ENCODE data around the gene TUBA3D. TPM values are rescaled to one million over a fixed set of nuclear protein-coding genes. Genes with fewer than 3 reads are reported as not detected.
"Not testable (repeated sequence)": the region's sequence is repeated elsewhere in the genome, so short reads cannot be mapped to it uniquely, and the experiment has no call there.

Gene TUBA3D
- total RNA-seq, 1 experiment from 2014 or later, result not detected

- not testable (repeated sequence) for H2AK5ac ChIP-seq (ENCODE audit: insufficient read length, low read length); H3K9ac ChIP-seq (ENCODE audit: extremely low read depth, insufficient read length, low read length); H3T11ph ChIP-seq (ENCODE audit: low read length); H2BK15ac ChIP-seq (ENCODE audit: low read depth, low read length); H3K9me3 Mint-ChIP-seq; H3K27ac ChIP-seq (ENCODE audit: insufficient read length, low read depth, low read length); H3K23me2 ChIP-seq (ENCODE audit: insufficient read length, low read depth, low read length, poor library complexity, severe bottlenecking); H3K56ac ChIP-seq (ENCODE audit: insufficient read length, low read depth, low read length); DNase-seq; H3K27ac Mint-ChIP-seq; H3K4me2 ChIP-seq (ENCODE audit: insufficient read depth, insufficient read length, low read length); H3K18ac ChIP-seq (ENCODE audit: insufficient read length, low read depth, low read length); H3K4me3 Mint-ChIP-seq; H3K27me3 ChIP-seq (ENCODE audit: insufficient read depth, low read length); H2BK20ac ChIP-seq (ENCODE audit: low read depth, low read length, poor library complexity, severe bottlenecking); H2BK120ac ChIP-seq (ENCODE audit: low read depth, low read length, poor library complexity, severe bottlenecking); H3K4me1 ChIP-seq (ENCODE audit: insufficient read depth, low read length); H3K14ac ChIP-seq (ENCODE audit: insufficient read depth, low read length); H3K9me3 ChIP-seq (ENCODE audit: control insufficient read depth, low read depth, low read length); H2AFZ ChIP-seq (ENCODE audit: low read length); H4K5ac ChIP-seq (ENCODE audit: insufficient read length, low read depth, low read length); H3K4ac ChIP-seq (ENCODE audit: low read depth, low read length); H3K79me2 ChIP-seq (ENCODE audit: insufficient read depth, low read length); H3K79me1 ChIP-seq (ENCODE audit: insufficient read depth, low read depth, low read length, poor library complexity, severe bottlenecking); H3K4me1 Mint-ChIP-seq; H3K23ac ChIP-seq (ENCODE audit: insufficient read length, low read depth, low read length); H3K36me3 Mint-ChIP-seq (ENCODE audit: insufficient read depth in 1 of 3, low read depth in 3 of 3); H4K20me1 ChIP-seq (ENCODE audit: control insufficient read depth, insufficient read depth, insufficient read length); H2BK5ac ChIP-seq (ENCODE audit: insufficient read length, low read length); H4K91ac ChIP-seq (ENCODE audit: insufficient read length, low read depth, low read length); H2BK12ac ChIP-seq (ENCODE audit: insufficient read length, low read depth, low read length); H4K8ac ChIP-seq (replicated peaks; ENCODE audit: insufficient read length, low read depth, low read length); H3K27me3 Mint-ChIP-seq (ENCODE audit: low read depth)
- no CpG with 5 or more reads among the region's 10 CpGs for WGBS (ENCODE audit: extremely low coverage, insufficient read length, low lambda C conversion rate)
These were observed 24.5 kb upstream of the TUBA3D start for GRCh38 chr2:131451265-131451949.

- not testable (repeated sequence) for H3K9me3 Mint-ChIP-seq; H4K91ac ChIP-seq (ENCODE audit: insufficient read length, low read depth, low read length); H2AK5ac ChIP-seq (ENCODE audit: insufficient read length, low read length); H3K4me3 Mint-ChIP-seq; H3K27me3 Mint-ChIP-seq (ENCODE audit: low read depth); H3K18ac ChIP-seq (ENCODE audit: insufficient read length, low read depth, low read length); H3K4me1 ChIP-seq (ENCODE audit: insufficient read depth, low read length); H3T11ph ChIP-seq (ENCODE audit: low read length); H3K9ac ChIP-seq (ENCODE audit: extremely low read depth, insufficient read length, low read length); H2BK12ac ChIP-seq (ENCODE audit: insufficient read length, low read depth, low read length); H3K27me3 ChIP-seq (ENCODE audit: insufficient read depth, low read length); DNase-seq; H3K27ac Mint-ChIP-seq; H2BK20ac ChIP-seq (ENCODE audit: low read depth, low read length, poor library complexity, severe bottlenecking); H3K79me2 ChIP-seq (ENCODE audit: insufficient read depth, low read length); H4K8ac ChIP-seq (replicated peaks; ENCODE audit: insufficient read length, low read depth, low read length); H2BK15ac ChIP-seq (ENCODE audit: low read depth, low read length); H3K27ac ChIP-seq (ENCODE audit: insufficient read length, low read depth, low read length); H3K23me2 ChIP-seq (ENCODE audit: insufficient read length, low read depth, low read length, poor library complexity, severe bottlenecking); H3K14ac ChIP-seq (ENCODE audit: insufficient read depth, low read length); H3K9me3 ChIP-seq (ENCODE audit: control insufficient read depth, low read depth, low read length); H3K79me1 ChIP-seq (ENCODE audit: insufficient read depth, low read depth, low read length, poor library complexity, severe bottlenecking); H3K23ac ChIP-seq (ENCODE audit: insufficient read length, low read depth, low read length); H3K4me2 ChIP-seq (ENCODE audit: insufficient read depth, insufficient read length, low read length); H3K56ac ChIP-seq (ENCODE audit: insufficient read length, low read depth, low read length); H2AFZ ChIP-seq (ENCODE audit: low read length); H4K5ac ChIP-seq (ENCODE audit: insufficient read length, low read depth, low read length); H2BK5ac ChIP-seq (ENCODE audit: insufficient read length, low read length); H3K36me3 Mint-ChIP-seq (ENCODE audit: insufficient read depth in 1 of 3, low read depth in 3 of 3); H4K20me1 ChIP-seq (ENCODE audit: control insufficient read depth, insufficient read depth, insufficient read length); H3K4ac ChIP-seq (ENCODE audit: low read depth, low read length); H2BK120ac ChIP-seq (ENCODE audit: low read depth, low read length, poor library complexity, severe bottlenecking); H3K4me1 Mint-ChIP-seq
- WGBS (ENCODE audit: extremely low coverage, insufficient read length, low lambda C conversion rate), result no CpG with 5 or more reads among the region's 2 CpGs
These were observed 21.0 kb upstream of the TUBA3D start for GRCh38 chr2:131454914-131455313.
